ENCODE measurements around the gene ERC2. TPM values are rescaled to one million over a fixed set of nuclear protein-coding genes. Genes with fewer than 3 reads are reported as not detected.

ERC2 gene
- total and polyA plus RNA-seq, 12 donors, result 0.22 to 4.2 (median 1.7) TPM

DNA sequence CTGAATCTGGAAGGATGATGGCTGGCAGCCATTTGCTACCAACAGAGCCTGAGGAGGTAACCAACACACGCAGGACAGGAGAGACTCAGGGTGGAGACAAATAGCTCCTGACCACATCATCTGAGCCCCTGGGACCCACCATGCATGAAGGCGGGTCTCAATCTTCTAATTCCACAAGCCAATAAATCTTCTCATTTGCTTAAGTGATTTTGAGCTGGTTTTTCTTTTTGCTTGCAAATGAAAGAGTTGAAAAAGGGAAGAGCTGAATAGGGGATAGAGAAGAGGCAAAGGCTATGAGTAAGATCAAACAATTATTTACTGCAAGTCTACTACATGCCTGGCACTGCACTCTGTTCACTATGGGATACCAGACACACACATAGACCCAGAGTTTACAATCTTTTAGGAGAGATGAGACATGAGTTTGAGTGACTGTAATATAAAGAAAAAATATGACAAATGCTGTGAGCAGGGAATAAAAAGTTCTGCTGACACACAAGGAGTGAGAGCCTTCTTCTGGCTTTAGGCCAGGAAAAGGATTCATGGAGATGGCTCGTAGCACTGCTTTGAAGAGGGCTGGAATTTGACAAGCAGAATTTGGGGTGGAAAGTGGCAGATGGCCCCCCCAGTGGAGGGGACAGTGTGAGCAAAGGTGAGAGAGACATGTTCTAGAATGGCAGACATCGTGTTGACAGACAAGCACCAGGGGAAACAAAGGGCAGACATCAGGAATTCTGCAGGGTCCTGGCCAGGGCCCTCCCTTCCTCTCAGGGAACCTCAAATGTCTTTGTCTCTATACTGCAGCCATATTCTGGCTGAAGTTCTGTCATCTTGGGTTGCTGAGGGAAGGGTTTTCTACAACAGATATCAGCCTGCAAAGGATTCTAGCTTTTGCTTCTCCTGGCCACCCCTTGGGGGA is 911.4 kb downstream of the ERC2 start:
- WGBS, 2 donors, result 56 to 62% methylated on average over 4 of the region's 4 CpGs
- DNase-seq, result no peak
- Histone ChIP-seq H3K4me1 (peaks cover 0 to 18% (median 0%) of the 10 kb centered on the region in 9 donors), H3K27me3 (no peaks in the 10 kb centered on the region), H3K4me3 (no peak overlapping the region), H3K9me3 (no peaks in the 10 kb centered on the region), H3K27ac (no peak overlapping the region), H3K36me3 (no peaks in the 10 kb centered on the region)
- ATAC-seq, result peak in 3 of 8 donors; percentile 37 to 76 (median 42)
- TF ChIP-seq, protein P1, sequence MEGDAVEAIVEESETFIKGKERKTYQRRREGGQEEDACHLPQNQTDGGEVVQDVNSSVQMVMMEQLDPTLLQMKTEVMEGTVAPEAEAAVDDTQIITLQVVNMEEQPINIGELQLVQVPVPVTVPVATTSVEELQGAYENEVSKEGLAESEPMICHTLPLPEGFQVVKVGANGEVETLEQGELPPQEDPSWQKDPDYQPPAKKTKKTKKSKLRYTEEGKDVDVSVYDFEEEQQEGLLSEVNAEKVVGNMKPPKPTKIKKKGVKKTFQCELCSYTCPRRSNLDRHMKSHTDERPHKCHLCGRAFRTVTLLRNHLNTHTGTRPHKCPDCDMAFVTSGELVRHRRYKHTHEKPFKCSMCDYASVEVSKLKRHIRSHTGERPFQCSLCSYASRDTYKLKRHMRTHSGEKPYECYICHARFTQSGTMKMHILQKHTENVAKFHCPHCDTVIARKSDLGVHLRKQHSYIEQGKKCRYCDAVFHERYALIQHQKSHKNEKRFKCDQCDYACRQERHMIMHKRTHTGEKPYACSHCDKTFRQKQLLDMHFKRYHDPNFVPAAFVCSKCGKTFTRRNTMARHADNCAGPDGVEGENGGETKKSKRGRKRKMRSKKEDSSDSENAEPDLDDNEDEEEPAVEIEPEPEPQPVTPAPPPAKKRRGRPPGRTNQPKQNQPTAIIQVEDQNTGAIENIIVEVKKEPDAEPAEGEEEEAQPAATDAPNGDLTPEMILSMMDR (IDR thresholded peaks at IDR 0.05), result no peak
- intact Hi-C loops (cut with DNase I), result no loop called here

DNA sequence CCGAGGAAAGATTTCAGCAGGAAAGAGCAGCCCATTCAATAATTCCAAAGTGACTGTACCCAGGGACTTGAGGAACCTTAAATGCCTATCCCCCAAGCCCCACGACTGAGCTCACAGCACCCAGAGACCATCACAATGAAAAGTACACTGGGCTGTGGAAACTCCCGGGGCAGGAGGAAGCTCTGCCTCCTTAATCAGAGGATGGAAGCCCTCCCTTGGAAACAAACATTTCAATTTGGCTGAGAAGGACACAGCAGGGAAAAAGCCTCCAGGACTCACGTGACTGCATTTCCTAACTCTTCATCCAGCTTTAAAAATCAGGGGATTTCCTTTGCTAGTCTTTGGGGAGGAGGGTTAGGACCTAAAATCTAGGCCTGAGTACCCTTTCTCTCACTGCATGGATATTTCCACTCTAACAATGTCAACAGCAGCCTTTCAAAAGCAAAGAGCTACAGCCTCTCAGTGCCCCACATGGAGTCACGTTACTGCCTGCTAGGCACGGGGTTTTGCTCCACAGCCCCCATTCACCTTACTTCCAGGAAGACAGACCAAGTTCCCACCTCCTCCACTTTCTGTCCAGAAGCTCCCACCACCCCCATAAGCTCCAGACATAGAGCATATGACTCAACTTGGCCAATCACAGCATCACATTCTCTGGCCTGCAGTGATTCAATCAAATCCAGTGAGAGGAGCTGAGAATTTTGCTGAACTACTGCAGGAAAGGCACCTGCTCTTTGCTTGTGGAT is 912.2 kb downstream of the ERC2 start:
- H3K9me3 ChIP-seq, result no peaks in the 10 kb centered on the region
- intact Hi-C loops (cut with DNase I), result no loop called here
- no peak for DNase-seq
- peak in 1 of 8 donors; percentile 58 for ATAC-seq
- TF ChIP-seq, protein P1 (IDR thresholded peaks at IDR 0.05), result no peak
- no peak overlapping the region for H3K4me3 ChIP-seq
- H3K27ac ChIP-seq, result no peak overlapping the region
- no peaks in the 10 kb centered on the region for H3K36me3 ChIP-seq
- peaks cover 0 to 18% (median 0%) of the 10 kb centered on the region in 9 donors for H3K4me1 ChIP-seq
- H3K27me3 ChIP-seq, result no peaks in the 10 kb centered on the region
- 46 to 66% methylated on average over 6 of the region's 6 CpGs for WGBS, 2 donors

DNA sequence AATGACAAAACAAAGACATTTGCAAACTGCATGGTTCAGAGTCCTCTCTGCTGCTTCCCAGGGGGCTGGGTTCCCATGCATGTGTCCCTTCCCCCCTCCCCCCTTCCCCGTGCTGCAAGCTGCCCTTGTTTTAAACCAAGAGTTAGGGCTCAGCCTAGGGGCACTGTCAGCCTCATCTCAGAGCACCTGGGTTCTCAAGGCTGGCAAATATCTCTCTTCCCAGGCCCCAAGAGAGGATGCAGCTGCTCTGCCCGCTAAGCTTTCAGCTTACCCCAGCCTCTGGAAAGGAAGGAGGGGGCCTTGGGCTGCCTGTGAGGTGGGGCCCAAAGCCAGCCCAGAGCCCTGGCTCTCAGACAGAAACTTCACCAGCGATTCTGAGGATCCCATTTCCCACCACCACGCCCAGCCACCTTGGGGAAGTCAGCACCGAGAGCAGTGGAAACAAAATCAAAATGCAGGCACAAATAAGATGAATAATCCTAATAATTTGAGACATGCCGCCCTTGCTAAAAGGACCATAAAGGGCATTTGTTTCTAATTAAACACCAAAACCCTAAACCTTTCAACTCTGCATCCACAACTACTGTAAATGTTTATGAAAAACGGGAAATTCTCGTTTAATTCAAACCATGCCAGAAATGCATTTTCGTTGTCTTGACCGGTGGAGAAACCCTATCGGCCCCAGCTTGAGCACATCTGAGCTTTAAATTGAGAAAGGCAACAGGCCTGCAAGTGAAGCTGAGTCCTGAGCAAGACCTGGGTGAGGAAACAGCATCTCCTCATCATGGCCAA is 913.4 kb downstream of the ERC2 start:
- ATAC-seq (no peak), DNase-seq (no peak)
- Histone ChIP-seq H3K4me3 (no peak overlapping the region), H3K4me1 (peaks cover 0 to 18% (median 0%) of the 10 kb centered on the region in 9 donors), H3K36me3 (no peaks in the 10 kb centered on the region), H3K27ac (no peak overlapping the region), H3K27me3 (no peaks in the 10 kb centered on the region), H3K9me3 (no peaks in the 10 kb centered on the region)
- intact Hi-C loops (cut with DNase I), result no loop called here
- WGBS, 2 donors, result 82 to 86% methylated on average over 11 of the region's 11 CpGs
- TF ChIP-seq, protein P1 (IDR thresholded peaks at IDR 0.05), result no peak

DNA sequence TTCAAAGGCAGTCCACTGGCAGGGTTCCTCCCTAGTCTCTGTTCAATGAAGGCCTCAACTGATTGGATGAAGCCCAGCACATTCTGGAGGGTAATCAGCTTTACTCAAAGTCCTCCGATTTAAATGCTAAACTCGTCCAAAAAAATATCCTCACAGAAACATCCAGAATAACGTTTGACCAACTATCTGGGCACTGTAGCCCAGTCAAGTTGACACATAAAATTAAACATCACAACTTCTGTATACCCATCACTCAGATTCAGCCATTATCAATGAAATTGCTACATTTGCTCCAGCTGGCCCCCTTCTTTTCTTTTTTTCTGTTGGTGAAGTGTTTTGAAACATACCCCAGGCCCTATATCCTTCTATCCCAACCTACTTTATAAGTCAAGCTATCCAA is 916.6 kb downstream of the ERC2 start:
- DNase-seq (no peak), ATAC-seq (no peak)
- 86 to 93% methylated on average over 3 of the region's 3 CpGs for WGBS, 2 donors
- no peaks in the 10 kb centered on the region for H3K9me3 ChIP-seq
- intact Hi-C loops (cut with DNase I), result no loop called here
- H3K4me3 ChIP-seq, result no peak overlapping the region
- H3K27ac ChIP-seq, result no peak overlapping the region
- no peaks in the 10 kb centered on the region for H3K36me3 ChIP-seq
- TF ChIP-seq, protein P1 (IDR thresholded peaks at IDR 0.05), result no peak
- no peaks in the 10 kb centered on the region for H3K27me3 ChIP-seq
- H3K4me1 ChIP-seq, result peaks cover 0 to 3% (median 0%) of the 10 kb centered on the region in 9 donors

Measured in heart right ventricle (tissue), 16 donors.